HG03064 (cell line): ENCODE results near the gene SLC25A21.

Experiments
- ATAC-seq: cut with Tn5 transposase; IDR thresholded peaks from one replicate; pipeline ENCODE4 v1.9.1; 2021; ENCODE audit warnings: low read depth; ENCODE audit not compliant: unreplicated experiment

The SLC25A21 gene

DNA sequence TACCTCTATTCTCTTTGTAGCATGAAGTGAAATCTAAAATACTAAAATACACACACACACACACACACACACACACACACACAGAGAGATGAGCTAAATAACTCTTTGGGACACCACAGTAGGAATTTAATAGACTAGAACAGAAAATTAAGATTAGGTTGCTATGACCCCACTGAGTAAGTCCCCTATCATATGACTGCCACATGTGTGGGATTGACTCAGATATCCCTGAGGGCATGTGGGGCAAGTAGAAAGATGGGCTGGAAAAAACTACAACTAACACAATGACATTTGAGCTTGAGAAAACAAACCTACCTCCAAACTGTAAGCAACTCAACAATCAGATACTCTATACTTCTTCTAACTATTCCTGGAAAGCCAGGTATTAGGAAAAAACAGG lies 27.0 kb downstream of the SLC25A21 start:
- ATAC-seq: no peak

DNA sequence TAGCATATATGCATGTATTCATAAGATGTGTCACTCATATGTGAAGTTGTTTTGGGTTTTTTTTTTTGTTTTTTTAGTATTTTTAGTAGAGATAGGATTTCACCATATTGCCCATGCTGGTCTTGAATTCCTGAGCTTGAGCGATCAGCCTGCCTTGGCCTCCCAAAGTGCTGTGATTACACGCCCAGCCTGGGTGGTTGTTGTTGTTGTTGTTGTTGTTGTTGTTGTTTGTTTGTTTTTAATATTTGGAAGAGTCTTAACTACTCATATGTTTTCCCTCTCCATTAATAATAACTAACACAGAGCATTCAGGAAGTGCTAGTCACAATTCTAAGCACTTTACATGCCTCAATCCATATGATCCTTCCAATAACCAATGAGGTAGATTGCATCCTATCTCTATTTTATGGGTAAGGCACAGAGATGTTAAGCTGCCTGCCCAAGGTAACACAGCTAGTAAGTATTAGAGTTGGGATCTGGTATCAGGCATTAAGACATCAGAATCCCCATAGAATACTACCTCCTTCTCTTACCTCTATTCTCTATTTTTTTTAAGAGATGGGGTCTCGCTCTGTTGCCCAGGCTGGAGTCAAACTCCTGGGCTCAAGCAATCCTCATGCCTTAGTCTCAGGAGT lies 27.6 kb downstream of the SLC25A21 start:
- no peak for ATAC-seq

GRCh38 chr14:37143475-37143874 lies 28.9 kb downstream of the SLC25A21 start:
- ATAC-seq: no peak

GRCh38 chr14:37142835-37143401 lies 29.5 kb downstream of the SLC25A21 start:
- ATAC-seq: no peak

GRCh38 chr14:37140176-37140575 lies 32.2 kb downstream of the SLC25A21 start:
- ATAC-seq: no peak

GRCh38 chr14:37139710-37140109 lies 32.7 kb downstream of the SLC25A21 start:
- no peak for ATAC-seq

DNA sequence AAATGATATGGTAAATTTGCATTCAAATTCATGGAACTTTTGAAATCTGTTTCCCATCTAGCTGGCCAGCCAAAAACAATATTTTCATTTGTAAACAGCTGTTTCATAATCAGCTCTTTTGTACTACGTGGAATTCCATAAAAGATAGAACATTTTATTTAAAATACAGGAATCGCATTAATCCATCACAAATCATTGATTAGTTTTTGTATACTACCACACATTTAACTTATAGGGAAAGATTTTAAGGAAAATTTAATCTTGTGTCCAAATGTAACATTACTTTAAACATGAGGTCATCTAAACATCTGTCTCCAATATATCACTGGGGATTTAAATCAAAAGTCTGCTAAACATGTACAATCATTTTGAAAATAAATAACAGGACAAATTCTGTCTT lies 33.5 kb downstream of the SLC25A21 start:
- ATAC-seq: no peak

DNA sequence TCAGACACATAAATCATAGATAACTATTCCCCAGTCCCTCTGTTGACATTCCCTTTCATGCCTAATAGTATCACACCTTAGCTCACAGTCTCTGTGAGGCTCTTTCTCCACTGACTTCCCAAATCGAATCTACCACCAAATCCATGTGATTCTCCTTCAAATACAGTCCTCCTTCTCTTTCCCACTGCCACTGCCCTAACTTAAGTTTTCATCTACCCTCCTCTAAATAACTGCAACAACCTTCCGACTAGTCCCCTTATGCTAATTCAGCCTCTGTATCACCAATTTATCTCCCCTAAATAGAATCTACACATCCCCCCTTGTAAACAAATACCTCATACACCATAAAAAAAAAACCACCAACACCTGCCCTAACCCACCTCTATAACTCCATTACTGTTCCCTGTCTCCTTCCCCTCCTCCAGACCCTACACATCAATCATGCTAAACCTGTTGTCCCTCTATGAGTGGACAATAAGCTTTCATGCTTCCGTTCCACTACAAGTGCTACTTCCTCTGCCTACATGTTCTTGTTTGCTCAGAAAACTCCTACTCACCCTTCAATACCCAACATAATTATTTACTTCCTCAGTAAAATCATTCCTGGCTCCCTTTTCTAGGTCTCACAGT lies 39.0 kb downstream of the SLC25A21 start:
- no peak for ATAC-seq

- ATAC-seq: no peak
These were observed 41.2 kb downstream of the SLC25A21 start for GRCh38 chr14:37131205-37131604.

DNA sequence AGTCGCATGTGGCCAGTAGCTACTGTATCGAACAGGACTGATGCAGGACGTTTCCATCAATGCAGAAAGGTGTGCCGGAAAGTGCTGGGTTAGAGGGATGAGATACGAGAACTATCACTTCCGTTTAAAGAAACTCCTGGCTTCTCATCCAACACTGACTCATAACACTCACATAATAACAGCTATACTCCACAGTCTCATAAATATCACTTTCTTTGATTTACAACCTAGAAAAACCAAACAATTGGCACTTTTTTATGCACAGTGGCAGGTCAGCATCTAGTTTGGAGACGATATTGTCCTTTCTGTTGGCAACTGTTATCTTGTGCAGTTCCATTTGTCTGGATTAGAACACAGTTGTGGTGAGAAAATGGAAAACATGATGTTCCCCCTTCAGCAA lies 43.4 kb downstream of the SLC25A21 start:
- no peak for ATAC-seq

GRCh38 chr14:37124614-37125013 lies 47.8 kb downstream of the SLC25A21 start:
- no peak for ATAC-seq

DNA sequence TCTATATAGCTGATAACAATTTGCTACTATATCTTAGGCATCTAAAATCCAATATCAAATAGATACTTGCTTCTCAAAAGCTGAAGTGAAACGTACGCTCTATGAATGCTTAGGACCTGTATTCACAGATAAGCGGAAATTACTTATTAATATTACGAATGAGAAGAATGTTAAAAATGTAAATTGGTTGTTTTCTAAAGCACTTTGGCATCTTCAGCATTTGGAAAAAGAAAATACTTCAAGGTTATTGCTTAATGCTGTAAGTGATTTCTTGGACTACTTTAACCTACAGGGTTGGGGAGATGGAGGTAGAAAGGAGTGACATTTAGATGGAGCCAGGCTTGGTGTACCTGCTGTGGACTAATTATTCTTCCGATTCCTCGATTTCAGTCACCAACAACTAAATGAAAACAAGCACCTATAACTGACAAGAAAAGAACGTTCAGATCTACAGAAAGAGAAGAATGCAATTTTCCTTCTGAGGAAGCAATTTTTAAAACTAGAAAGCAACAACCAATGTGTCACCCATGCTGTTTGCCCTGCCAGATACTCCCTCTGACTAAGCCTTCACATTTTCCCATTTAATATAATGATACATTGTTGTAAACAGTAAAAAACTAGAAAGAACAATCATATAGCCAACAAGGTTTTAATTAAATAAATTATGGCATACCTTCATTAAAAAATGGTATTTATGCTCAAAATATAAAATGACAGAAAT lies 49.3 kb downstream of the SLC25A21 start:
- no peak for ATAC-seq

DNA sequence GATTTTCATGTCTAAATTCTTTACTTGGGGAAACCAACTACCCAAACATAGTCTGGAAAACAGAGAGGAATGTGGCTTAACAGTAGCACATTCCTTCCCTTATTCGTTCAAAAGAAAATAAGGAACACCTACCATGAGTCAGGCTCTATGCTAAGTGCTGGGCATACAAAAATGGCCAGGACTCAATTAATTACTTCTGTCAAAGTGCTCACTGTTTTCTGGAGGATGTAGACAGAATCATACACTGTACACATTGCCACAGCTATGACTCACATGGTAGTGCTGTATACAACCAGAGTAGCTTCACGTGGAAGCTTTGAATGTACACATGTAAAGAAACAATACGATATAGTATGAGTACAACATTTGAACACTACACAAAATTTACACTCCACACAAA lies 50.1 kb downstream of the SLC25A21 start:
- ATAC-seq: no peak

GRCh38 chr14:37118673-37119366 lies 53.6 kb downstream of the SLC25A21 start:
- no peak for ATAC-seq

DNA sequence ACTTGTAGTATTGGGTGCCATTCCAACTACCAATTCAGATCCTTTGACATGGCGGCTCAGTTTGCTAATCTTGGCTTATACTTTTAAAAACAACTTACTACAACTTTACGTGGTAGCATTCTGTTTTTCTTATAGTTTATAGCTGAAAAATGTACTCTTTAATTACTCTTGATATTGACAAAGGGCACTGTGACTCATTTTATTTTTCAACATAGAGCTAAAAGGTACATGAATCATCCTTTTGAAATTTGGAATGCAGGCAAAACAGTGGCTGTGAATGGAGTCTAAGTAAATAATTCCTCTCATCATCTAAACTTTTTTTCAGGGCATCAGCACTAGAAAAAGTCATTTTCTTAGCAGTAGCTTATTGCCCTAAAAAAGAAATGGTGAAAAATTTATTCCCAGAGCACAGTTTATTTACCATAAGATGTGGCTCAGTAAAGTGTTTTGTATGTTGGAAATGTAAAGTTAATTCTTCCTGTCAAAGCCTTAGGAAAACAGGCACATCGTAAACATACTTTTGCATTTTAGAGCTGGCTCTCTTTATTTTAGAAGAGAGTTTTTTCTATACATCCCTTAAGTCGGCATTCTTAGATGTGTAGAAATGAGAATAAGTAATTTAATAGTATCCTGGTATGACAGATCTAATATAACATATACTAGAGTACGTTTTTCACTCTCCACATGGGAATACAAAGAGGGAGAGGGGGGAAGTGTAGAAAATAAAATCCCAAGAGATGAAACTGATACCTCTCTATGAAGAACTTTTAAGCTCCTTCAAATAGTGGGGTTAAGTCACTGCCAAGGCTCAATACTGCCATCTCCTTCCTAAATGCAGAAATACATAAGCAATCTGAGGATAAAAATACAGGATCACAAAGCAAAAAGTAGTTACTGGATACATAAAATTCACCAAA lies 55.2 kb downstream of the SLC25A21 start:
- no peak for ATAC-seq

DNA sequence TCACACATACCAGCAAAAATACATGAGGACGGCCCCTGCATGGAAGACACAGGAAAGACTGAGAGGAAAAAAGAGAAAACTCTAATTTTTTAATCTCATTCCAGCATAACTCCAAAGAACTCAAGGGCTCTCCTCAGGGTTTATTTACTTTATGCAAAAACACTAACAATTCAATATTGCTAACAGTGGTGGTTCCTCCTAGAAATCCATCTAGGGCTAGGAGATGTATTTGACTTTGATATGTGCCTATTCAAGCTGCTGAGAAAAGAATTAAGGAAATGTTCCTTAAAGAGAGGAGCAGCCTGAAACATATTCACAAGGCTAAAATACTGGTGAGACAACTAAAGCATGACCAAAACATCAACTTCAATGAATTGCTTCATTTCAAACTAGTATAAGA lies 57.0 kb downstream of the SLC25A21 start:
- ATAC-seq: no peak

DNA sequence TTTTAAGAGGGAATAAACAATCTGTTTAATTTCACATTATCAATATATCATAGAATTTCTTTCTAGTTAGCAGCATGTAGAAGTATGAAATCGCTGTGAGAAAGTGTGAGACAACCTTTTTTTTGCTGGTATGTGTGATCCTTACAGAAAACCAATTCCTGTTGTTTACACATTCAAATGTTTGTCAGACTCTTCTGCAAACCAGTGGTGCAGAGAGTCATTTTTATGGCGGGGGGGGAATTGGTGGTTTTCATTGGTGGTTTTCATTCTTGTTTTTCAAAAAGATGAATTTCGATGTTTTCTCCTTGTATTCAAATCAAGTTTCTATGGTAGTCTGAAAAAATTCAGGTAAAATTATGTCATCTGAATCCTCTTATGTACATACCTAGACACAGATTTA lies 57.8 kb downstream of the SLC25A21 start:
- ATAC-seq: no peak

DNA sequence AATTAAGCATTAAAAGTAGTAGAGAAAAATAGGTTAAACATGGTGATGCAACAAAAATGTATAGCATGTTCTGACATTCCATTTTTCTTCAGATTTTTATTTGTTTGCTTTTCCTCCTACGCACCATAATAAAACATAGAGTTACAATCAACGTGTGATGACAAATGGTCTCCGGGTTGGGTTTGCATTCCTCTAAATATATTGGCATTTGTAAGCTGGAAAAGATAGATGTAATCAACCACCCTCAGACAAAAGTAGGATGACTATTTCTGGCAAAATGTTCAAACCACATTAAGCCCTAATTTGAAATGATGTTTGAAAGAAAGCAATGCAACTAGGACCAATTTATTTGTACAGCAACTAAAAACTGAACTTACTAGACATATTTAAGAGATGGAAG lies 58.4 kb downstream of the SLC25A21 start:
- no peak for ATAC-seq

DNA sequence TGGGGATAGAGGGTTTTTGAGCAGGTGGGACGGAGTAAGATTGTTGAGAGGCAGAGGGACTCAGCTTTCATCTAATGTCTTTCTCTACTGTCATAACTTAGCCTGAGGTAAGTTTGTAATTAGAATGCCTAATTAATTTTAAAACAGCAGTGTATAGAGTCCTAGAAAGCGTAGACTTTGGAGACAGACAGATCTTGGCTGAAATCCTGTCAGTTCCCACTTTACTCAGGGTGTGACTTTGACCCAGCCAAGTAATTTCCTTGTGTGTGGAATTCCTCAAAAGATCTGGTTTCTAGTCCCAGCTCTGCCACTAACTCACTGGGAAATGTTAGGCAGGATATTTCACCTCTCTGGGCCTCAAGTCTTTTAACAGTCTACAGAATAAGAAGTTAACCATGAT lies 74.3 kb downstream of the SLC25A21 start:
- ATAC-seq: no peak

GRCh38 chr14:37094502-37094901 lies 77.9 kb downstream of the SLC25A21 start:
- no peak for ATAC-seq
